CD4-positive, alpha-beta T cell treated with Interleukin-17A for 1 hour (primary cell): ENCODE measurements around the gene ISYNA1.

Source experiments
- DNase-seq: peaks from one replicate; pipeline ENCODE4 v3.0.0-alpha.2; 2020

The ISYNA1 gene

DNA sequence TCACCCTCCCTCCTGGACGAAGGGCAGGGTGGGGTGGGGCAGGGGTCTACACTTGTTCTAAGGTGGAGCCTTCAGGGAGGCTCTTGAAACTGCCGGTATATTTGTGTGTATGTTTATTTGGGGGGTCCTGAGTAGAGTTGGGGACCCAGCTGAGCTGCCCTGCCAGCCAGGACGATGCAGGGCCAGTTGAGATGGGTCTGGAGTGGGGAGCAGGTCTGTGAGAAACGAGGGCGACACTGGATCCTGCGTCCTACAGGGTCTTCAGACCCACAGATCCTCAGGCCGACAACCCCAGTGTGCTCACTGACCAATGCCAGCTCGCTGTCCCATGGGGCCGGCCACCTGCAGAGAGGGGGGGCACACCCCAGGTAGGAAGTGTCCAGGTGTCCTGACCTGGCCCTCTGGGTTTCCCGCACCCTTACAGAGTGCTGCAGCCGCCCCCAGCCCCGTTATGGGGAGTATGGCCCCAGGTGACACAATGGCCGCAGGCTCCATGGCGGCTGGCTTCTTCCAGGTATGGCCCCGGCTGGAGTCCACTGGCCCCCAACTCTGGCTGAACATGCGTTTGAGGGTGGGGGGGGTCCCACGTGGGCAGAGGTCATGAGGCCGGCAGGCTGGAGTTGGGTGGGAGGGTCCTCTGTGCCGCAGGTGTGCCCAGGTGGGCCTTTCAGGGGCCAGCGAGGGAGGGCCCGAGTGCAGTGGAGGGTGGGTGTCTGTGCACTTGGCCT, 7.4 kb downstream of the ISYNA1 start:
- no peak for DNase-seq

DNA sequence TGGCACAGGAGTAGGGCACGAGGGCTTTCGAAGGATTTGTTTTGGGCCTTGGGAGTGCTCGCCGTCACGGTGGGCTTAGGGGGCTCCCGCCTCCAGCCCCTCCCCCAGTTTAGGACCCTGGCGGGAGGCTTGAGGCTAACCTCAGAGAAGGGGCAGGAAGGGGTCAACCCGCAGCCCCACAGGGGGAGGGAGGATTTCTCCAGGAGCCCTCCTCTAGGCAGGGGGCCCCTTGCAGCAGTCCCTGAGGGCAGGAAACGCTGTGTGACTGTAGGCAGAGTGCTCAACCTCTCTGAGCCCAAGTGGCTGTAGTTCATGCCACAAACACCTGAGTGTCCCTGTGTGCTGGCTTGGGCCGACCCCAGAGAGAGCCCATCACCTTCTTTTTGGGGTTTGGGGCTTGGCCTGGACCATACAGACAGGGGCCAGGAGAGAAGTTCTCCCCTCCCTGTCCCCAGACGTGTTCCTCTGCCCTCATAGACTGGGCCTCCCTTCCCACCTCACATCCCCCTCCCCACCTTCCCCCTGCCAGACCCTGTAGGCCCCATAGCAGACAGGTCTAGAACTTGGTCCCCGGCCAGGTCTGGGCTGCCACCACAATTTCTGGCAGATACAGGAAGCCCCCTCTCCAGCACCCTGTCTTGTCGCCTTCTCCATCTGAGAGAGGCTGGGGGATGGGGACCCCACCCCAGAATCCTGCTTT, 8.1 kb downstream of the ISYNA1 start:
- DNase-seq = peak; percentile 52

DNA sequence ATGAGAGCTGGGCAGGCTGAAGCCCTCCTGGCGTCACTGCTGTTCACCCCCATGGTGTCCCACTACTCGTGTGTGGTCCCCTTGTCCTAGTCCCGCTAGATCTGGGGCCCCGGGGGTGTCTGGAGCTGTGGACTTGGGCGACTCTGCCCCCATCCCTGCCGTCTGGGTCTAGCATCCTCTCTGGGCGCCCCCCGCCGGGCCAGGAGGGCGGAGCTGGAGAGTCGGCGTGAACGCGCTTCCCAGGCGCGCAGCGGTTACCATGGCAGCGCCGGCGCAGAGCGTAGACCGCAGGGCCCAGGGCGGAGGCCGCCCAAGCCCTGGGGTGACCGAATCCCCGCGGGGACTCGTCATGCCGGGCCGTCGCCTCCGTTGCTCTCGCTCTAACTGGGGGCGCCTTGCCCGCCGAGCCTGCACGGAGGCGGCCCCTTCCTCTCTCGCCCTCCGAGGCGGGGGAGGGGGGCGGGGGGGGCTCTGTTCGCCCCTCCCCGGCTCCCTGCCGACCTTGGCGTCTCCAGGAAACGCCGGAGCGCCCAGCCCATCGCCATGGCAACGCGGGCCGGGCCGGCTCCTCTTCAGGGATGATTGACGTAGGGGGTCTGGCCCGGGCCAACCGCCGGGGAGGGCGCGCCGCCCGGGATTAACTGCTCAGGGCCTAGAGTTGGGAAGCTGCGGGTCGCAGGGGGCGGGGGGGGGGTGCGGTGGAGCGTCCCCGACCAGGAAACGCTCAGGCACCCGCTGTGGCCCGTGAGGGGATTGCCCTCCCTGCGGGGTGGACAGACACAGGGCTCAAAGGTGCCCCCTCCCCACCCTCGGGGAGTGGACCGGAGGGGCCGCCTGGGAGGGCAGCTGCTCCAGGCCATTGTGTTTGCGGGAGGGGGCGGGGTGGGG, 8.9 kb downstream of the ISYNA1 start:
- DNase-seq = peak; percentile 92

DNA sequence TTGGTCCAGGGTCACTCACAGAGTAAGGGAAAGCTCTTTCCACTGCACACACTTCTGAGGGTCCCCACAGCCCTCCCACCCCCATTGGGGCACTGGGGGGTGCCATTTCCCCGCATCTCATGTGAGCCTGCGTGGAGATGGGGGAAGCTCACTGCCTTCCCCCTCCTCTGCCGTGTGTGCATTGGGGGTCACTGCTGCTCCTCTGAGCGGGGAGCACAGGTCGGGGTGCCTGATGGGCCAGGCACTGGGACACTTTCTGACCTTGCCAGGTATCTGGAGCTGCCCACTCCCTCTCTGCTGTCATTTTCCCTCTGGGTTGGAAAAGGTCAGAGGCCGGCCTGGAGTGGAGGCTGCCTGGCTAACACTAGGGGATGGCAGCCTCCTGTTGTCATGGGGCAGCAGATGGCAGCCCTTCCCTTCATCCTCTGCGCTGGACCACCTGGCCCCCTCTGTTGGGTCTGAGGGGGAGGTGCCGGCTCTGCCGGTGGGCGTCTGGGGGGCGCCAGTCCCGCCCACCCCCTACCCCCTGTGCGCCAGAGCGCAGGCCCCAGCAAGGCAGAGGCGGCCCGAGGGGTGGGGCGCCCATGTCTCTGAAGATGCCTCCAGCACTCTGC, 9.7 kb downstream of the ISYNA1 start:
- no peak for DNase-seq

DNA sequence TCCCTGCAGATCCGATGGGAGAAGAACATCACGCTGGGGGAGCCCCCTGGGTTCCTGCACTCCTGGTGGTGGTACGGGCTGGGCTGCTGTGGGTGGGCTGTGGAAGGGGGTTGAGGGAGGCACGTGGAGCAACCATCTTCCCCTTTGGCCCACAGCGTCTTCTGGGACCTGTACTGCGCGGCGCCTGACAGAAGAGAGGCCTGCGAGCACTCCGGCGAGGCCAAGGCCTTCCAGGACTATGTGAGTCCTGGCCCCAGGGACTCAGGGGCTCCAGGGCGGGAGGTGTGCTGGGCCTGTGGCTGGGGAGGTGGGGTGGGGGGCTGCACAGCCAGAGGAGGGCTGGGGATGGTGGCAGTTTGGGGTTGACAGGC, 10.2 kb downstream of the ISYNA1 start:
- no peak for DNase-seq

DNA sequence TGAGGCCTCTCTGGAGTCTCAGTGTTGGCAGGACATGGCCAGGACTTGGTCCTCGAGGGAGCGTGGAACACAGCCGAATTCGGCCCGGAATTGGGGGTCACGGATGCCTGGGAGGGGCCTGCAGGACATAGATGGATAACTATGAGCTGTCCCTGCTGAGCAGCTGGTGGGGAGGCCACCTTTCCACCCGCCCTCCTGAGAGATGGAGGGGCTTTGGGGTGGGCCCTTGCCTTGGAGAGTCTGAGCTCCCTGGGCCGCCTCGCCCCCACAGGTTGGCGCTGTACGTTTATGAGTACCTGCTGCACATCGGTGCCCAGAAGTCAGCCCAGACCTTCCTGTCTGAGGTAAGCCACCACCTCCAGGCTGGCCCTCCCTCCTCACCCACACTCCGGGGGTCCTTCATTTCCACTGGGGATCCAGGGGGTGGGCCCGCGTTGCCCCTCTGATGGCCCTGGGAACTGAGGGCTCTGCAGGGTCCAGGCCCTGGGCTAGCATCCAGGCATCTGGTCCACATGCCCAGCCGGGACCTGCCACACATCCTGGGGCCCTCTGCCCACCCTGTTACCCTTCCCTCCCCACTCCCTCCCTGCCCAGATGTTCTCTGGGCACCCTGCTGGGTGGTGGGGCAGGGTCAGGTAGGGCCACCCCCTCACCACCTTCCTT, 10.7 kb downstream of the ISYNA1 start:
- DNase-seq = no peak

DNA sequence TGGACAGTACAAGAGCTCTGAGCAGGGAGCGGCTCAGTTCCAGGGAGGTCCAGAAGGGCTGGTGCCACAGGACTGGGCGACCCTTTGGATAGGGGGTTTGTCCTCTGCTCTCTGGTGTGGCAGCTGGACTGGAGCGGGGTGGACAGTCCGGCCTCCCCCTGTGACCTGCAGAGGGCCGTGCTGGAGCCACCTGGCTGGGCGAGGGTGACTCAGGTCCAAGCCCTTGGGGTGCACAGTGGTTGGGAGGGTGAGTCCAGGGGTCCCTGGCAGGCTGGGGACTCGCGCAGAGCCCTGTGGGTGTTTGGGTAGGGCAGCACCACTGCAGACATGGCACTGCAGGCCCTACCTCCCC, 11.5 kb downstream of the ISYNA1 start:
- DNase-seq = no peak

DNA sequence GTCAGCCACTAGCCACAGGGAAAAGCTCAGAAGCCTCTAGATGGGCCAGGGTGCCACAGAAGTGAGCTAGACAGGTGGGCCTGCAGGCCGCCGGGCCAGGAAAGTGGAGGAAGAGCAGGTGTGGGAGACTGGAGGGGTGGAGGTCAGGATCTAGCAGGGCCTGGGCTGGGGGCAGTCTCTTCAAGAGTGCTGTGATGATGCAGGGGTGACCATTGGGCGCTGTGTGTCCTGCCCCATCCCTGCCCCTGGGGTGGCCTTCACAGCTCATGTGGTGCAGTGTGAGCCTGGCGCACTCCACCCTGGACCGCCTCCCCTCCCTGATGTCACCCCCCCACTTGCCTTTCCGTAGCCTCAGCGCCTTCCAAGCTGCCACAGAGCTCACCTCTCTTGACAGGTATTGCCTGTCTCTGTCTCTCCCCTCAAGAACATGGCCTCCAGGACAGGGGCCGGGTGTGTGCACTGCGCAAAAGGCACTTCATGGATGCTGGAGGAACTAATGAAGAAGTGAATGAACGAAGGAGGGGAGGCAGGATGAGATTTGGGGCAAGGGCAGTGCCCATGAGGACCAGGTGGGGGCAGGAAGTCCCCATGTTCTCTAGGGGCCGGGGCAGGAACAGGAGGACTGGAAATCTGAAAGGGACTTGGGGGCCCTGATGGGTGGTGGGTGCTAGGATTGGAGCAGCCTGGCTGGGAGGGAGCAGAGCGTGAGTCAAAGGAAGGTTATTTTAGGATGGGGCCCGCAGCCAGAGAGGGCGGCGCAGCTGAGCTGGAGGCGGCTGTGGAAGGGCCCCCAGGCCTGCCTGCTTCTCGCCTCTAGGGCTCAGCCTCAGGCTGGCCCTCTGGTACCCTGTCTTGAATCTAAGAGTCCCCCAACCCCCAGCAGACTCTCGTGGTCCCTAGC, 12.2 kb downstream of the ISYNA1 start:
- DNase-seq = no peak

DNA sequence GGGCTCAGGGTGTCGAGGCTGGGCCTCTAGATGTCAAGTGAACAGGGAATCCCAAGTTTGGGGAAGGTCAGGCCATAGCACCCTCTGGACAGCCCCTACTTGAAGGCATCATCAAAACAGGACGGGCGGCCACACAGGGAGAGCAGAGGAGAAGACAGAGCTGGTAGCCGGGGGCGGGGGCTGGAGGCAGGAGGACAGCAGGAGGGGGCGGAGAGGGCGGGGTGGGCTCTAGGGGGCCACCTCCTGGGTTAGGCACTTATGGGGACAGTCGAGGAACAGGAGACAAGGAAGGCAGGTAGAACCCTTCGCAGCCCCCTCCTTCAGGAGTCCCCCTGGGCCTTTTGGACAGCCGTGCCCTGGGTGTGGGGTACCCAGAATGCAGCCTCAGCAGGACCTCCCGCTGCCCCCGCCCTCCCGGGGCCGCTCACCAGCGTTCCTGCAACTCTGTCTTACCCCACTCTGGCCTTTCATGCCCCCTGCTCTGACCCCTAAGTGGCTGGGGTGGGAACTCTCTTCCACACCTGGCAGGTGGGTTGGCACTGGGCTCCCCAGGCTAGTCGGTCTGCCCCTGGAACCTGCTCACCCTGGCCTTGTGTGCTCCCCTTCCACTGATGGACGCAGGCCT, 12.9 kb downstream of the ISYNA1 start:
- DNase-seq = no peak

DNA sequence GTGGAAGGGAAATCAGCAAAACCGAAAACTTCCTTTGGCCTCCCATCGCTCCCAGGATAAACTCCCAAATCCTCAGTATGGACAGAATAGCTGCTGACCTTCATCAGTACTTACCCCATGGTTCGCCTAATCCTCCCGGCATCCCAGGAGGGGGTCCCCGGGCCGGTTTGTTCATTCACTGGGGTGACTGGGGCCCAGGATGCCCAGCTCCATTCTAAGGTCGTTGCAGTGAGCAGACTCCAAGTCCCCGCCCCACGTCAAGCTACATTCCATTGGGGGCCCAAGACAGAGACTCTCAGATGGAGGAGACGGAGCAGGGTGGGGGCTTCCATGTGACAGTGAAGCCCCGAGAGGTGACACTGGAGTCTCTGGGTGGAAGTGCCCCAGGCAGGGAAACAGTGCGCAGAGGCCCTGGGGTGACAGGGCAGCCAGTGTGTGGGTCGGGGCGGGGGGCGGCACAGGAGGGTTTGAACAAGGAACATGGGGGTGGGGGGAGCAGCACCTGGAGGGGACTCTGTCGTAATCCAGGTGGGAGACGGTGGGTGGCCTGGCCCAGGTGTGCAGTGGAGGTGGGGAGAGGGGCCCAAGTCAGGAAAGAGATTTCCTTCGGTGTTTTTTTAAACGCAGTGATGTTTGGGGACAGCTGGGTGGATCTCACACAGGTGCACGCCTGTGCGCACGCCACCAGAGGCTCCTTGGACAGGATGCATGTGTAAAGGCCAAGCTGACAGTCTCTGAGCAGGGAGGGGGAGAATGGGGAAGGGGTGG, 13.6 kb downstream of the ISYNA1 start:
- no peak for DNase-seq

DNA sequence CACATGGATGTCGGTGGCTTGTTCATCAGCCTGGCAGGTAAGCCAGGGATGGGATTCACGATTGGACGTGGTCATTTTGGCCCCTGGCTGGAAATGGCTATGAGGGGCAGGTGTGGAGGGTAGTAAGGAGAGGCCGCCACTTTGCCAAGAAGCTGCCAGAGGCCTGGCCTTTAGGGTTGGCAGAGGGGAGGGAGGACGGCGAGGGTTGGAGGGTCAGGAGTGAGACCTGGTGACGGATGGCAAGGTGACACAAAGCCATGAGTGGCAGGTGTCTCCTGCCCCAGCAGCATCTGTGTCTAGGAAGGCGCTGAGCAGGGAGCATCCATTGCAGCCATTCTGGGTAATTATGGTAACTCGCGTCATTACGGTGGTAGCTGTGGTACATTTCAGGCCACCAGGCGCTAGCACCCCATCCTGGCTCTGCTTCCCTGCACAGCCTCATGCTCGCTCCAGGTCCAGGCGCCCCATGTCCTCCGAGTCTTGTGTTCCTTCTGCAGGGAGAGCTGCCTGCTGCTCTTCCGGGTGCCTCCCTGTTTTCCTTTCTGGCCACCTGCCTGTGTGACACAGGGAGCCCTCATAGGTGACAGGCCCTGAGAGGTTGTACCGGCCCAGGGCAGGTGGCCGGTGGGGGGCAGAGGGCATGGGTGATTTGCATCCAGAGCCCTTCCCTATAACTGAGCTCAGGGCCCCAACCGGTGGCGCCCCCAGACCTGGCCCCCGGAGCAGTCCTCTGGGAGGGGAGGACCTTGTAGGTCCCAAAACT, 14.5 kb downstream of the ISYNA1 start:
- DNase-seq = no peak

DNA sequence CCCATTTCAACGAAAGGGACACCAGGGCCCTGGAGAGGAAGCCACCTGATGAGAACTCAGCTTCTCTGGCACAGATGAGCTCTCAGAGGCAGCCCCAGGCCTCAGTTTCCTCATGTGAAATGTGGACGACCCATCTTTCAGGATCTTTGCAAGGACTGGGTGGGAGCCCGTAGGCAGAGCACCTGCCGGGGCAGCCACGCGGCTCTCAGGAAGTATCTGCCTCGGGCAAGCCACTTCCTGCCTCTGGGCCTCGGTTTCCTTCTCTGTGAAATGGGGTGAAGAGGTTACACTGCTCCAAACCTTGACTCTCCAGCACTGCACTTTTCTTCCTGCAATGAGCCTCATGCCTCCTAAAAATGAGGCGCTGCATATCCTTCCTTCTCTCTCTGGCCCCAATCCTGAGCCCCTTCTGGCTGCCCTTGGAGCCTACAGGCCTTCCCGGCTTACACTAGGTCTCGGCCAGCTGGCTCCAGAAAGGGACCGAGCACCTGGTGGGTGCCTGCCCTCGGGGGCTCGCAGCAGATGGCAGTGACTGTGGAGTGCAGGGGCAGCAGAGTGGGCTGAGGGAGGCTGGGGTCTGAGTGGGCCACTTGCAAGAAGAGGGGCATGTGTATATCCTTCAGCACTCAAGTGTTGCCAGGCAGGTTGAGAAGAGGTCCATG, 15.3 kb downstream of the ISYNA1 start:
- peak; percentile 64 for DNase-seq

DNA sequence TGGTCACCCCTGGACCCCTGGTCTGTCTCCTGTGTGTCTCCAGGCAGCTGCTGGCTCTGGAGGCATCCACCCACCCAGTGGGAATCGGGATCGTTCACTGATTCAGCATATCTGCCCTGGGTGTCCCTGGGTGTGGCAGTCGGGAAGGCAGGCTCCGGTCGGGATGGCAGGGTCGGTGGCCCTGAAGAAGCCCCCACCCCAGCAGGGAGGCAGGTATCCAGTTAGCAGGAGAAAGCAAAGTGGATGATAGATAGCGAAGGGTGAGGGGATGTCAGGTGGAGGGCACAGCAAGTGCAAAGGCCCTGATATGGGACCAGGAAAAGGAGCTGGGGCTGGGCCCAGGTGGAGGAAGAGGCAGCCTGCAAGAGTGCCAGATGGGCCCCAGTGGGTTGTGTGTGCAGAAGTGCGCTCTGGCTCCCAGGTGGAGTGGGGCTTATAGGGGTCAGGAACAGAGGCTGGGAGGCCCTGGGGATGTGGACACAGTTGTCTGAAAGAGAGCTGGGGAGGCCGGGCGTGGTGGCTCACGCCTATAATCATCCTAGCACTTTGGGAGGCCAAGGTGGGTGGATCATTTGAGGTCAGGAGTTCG, 16.5 kb downstream of the ISYNA1 start:
- DNase-seq = no peak

DNA sequence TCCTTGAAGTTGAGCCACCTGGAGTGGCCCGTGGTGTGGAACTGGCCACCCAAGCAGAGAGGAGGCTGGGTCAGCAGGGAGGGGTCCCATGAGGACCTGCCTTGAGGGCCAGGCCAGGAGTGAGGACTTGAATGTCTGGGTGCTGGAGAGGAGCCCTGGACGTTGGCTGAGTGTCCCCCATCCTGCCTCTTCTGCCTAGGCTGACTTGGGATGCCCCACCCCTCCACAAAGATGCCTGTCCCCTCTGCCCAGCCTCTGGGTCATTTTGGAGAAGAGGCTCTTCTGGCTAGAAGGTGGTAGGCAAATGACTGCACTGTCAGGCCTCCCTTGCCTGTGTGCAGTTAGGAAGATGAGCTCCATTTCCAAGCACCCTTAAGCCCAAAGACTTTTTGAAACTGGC, 17.0 kb downstream of the ISYNA1 start:
- DNase-seq = no peak

DNA sequence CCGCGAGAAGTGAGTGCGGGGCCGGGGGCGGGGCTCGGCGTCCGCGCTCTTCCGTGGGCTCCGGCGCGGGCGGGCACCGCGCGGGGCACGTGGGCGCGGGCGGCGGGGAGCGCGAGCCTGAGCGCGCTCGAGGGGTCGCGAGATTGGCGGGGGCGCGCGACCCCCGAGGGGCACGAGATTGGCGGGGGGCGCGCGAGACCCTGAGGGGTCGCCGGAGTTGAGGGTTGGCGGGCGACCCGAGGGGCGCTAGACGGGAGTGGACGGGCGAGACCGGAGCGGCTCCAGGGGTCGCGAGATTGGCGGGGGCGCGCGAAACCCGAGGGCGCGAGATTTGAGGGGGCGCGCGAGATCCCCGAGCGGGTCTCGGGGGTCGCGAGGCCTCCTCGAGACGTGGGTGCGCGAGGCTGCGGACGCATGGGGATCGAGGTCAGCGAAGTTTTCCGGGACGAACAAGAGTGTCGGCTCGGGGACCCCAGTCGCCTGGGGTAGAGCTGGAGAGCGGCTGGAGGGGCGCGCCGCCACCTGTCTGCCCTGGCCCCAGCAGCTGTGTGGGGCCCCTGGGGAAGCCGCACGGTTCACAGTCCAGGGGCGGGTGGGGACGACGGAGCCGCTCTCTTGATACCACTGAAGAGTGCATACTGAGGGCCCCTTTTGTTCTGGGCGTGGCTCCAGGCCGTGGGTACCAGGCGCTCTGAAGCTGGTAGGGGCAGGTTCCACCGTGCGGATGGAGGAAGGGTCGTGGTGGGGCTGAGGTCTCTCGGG, 18.1 kb downstream of the ISYNA1 start:
- DNase-seq = peak; percentile 63

DNA sequence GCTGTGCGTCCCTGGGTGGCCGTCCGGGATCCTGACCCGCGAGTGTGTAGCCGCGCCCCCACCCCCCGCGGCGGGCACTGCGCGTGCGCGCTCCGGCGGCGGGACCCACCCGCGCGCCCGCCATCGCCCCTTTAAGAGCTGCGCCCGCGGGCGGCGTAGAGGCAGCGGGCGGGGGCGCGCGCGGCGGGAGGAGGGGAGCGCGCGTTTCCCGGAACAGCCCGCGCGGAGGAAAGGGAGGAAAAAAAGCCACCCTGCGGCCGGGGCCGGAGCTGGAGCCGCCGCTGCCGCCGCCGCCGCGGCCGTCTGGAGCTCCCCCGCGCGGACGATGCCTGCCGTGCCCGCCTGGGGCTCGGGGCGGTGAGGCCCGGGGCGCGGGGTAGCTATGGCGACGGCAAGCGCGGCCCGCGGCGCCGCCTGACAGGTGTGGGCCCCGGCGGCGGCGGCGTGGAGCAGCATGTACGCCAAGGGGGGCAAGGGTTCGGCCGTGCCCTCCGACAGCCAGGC, 18.7 kb downstream of the ISYNA1 start, which contains the start of gene SSBP4:
SSBP4 (plus strand) TSS at position 204 of the 504 bp plus-strand sequence; CDS start at position 455, 251 bp downstream.
- DNase-seq = peak; percentile 76

DNA sequence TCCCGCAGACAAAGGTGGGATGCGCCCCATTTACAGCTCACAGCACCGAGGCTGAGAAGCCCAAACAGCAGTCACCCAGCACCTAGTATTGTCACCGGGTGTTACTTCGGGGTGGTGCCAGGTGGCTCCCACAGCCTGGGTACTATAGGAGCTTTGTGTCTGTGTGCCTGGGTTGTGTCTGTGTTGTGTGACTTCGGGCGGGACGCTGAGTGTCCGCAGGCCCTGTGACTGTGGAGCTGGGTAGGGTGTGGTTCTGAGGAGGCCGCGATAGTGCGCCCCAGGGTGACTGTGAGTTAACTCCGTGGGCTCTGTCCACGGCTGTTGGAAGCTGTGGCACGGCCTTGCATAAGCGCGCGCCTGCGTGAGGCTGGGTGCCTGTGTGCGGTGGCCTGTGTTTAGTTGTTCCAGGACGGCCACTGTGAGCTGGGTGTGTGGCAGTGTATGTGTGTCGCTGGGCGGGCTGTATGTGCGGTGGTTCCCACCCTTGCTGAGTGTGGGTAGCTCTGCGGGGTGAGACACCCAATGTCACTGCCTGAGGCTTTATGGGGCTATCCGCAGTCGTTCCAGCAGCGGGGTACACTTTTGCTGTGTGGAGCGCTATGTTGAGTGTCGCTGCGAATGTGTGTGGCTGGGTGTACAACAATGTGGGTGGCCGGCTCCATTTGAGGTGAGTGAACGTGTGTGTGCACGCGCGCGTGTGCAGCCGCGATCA, 19.3 kb downstream of the ISYNA1 start:
- peak; percentile 68 for DNase-seq
